SK-N-SH (cell line): ENCODE measurements around the gene IRX5. TPM values are rescaled to one million over a fixed set of nuclear protein-coding genes. Genes with fewer than 3 reads are reported as not detected.

Experiments used
- CTCF ChIA-PET: fragments of 300-600, 350-600 bp; formaldehyde crosslinking; extraction: SDS; loops from one replicate; lab custom pipeline; 2021; lab: Yijun Ruan, JAX
- POLR2A ChIA-PET: fragments of 350-600 bp; sonication (Branson Sonifier 250); formaldehyde crosslinking; extraction: SDS; loops from one replicate; lab custom pipeline; 2020; ENCODE audit warnings: antibody characterized with exemption, inconsistent platforms; lab: Yijun Ruan, JAX
- DNase-seq: peaks from one replicate; pipeline ENCODE4 v3.0.0; 2012
- H2AFZ ChIP-seq: fragments of 200-600 bp; sonication (generic); 2 replicates; pipeline ENCODE4 v1.8.1; 2016; ENCODE audit warnings: antibody characterized with exemption, mild to moderate bottlenecking, low read depth
- H3F3A ChIP-seq: fragments of 200-600 bp; sonication (generic); replicated peaks from 2 replicates; pipeline ENCODE3; 2016; ENCODE audit warnings: antibody characterized with exemption, mild to moderate bottlenecking; ENCODE audit not compliant: insufficient read depth
- H3K27ac ChIP-seq, 2 experiments: fragments of 200-500 bp in 1 of 2; fragments of 200-600 bp in 1 of 2; sonication (Bioruptor generic) in 1 of 2; sonication (generic), shearing (Covaris generic) in 1 of 2; 2 replicates each; pipeline versions ENCODE4 v1.5.1 to v1.6.1; 2014 to 2016; ENCODE audit warnings: low read depth in 2 of 2, inconsistent platforms in 1 of 2, low read length in 1 of 2, mild to moderate bottlenecking in 1 of 2, mixed read lengths in 1 of 2
- H3K27me3 ChIP-seq: fragments of 200-600 bp; sonication (generic), shearing (Covaris generic); 2 replicates; pipeline ENCODE4 v1.6.1; 2016; ENCODE audit warnings: mixed run types; ENCODE audit not compliant: insufficient read depth
- H3K36me3 ChIP-seq, 2 experiments: fragments of 200-500 bp in 1 of 2; fragments of 200-600 bp in 1 of 2; sonication (Bioruptor generic) in 1 of 2; sonication (generic) in 1 of 2; replicated peaks in 1 of 2; 2 replicates each; pipeline versions ENCODE3 to v1.5.1; 2014 to 2016; ENCODE audit warnings: low read length in 1 of 2, mild to moderate bottlenecking in 1 of 2; ENCODE audit not compliant: insufficient read depth in 2 of 2, control insufficient read depth in 1 of 2
- H3K4me1 ChIP-seq, 2 experiments: fragments of 200-500 bp in 1 of 2; fragments of 200-600 bp in 1 of 2; sonication (Bioruptor generic) in 1 of 2; sonication (generic), shearing (Covaris generic) in 1 of 2; 2 replicates each; pipeline versions ENCODE4 v1.5.1 to v1.6.1; 2014 to 2016; ENCODE audit warnings: low read depth in 1 of 2, low read length in 1 of 2, mixed run types in 1 of 2; ENCODE audit not compliant: insufficient read depth in 2 of 2, control insufficient read depth in 1 of 2
- H3K4me2 ChIP-seq: fragments of 200-600 bp; sonication (generic), shearing (Covaris generic); 2 replicates; pipeline ENCODE4 v1.6.1; 2017; ENCODE audit warnings: mixed run types
- H3K4me3 ChIP-seq, 2 experiments: fragments of 200-500 bp in 1 of 2; fragments of 200-600 bp in 1 of 2; sonication (Bioruptor generic) in 1 of 2; sonication (generic), shearing (Covaris generic) in 1 of 2; 2 replicates each; pipeline versions ENCODE4 v1.5.1 to v1.8.1; 2014 to 2016; ENCODE audit warnings: low read depth in 2 of 2, inconsistent platforms in 1 of 2, low read length in 1 of 2, mild to moderate bottlenecking in 1 of 2, mixed read lengths in 1 of 2, moderate library complexity in 1 of 2
- H3K79me2 ChIP-seq: fragments of 200-600 bp; sonication (generic); 2 replicates; pipeline ENCODE4 v1.8.1; 2017; ENCODE audit warnings: mild to moderate bottlenecking; ENCODE audit not compliant: insufficient read depth
- H3K9ac ChIP-seq: fragments of 200-600 bp; sonication (generic); 2 replicates; pipeline ENCODE4 v1.6.1; 2017; ENCODE audit warnings: mixed run types
- H3K9me2 ChIP-seq: fragments of 200-600 bp; sonication (generic); 2 replicates; pipeline ENCODE4 v1.6.1; 2017; ENCODE audit warnings: mixed run types
- H3K9me3 ChIP-seq: fragments of 200-600 bp; sonication (generic); 2 replicates; pipeline ENCODE4 v1.6.1; 2017; ENCODE audit warnings: mixed run types, mild to moderate bottlenecking, moderate library complexity
- H4K20me1 ChIP-seq: fragments of 200-600 bp; sonication (generic); 2 replicates; pipeline ENCODE4 v1.6.1; 2017; ENCODE audit warnings: mild to moderate bottlenecking, mixed run types; ENCODE audit not compliant: insufficient read depth
- CHD2 ChIP-seq: fragments of 150-350 bp; IDR thresholded peaks from 2 replicates; pipeline ENCODE4 v1.6.1; 2018; ENCODE audit warnings: low read length; ENCODE audit not compliant: partially characterized antibody
- FOXJ3 ChIP-seq: sonication (generic); formaldehyde crosslinking; IDR thresholded peaks from 2 replicates; pipeline ENCODE4 v1.5.1; 2020; ENCODE audit warnings: mild to moderate bottlenecking, missing genetic modification reagents
- FOXM1 ChIP-seq: IDR thresholded peaks from 2 replicates; pipeline ENCODE4 v1.4.0; 2012; ENCODE audit warnings: low read depth, mild to moderate bottlenecking
- IRF3 ChIP-seq: fragments of 150-350 bp; IDR thresholded peaks from 2 replicates; pipeline ENCODE4 v1.6.1; 2016; ENCODE audit warnings: mild to moderate bottlenecking, low read depth, low read length
- NRF1 ChIP-seq: IDR thresholded peaks from 2 replicates; pipeline ENCODE4 v1.6.1; 2012; ENCODE audit warnings: low read depth, mild to moderate bottlenecking, low read length
- POLR2AphosphoS5 ChIP-seq: IDR thresholded peaks from 2 replicates; pipeline ENCODE4 v1.6.1; 2012; ENCODE audit warnings: low read depth, low read length
- RAD21 ChIP-seq: IDR thresholded peaks from 2 replicates; pipeline ENCODE4 v1.6.1; 2012; ENCODE audit warnings: mild to moderate bottlenecking, low read length
- REST ChIP-seq: IDR thresholded peaks from 2 replicates; pipeline ENCODE4 v1.6.1; 2012; ENCODE audit warnings: mild to moderate bottlenecking, low read depth, low read length, moderate library complexity
- RFX5 ChIP-seq: IDR thresholded peaks from 2 replicates; pipeline ENCODE4 v1.6.1; 2012; ENCODE audit warnings: mild to moderate bottlenecking, improper control_type of control experiment, low read length
- RXRA ChIP-seq: IDR thresholded peaks from 2 replicates; pipeline ENCODE4 v1.4.0; 2012; ENCODE audit warnings: low read depth, mild to moderate bottlenecking, borderline replicate concordance
- SMC3 ChIP-seq: IDR thresholded peaks from 2 replicates; pipeline ENCODE4 v1.6.1; 2012; ENCODE audit warnings: low read depth, low read length, improper control_type of control experiment
- ZBTB33 ChIP-seq: IDR thresholded peaks from 2 replicates; pipeline ENCODE4 v1.4.0; 2012; ENCODE audit warnings: low read depth, borderline replicate concordance
- WGBS: methylation state at CpG from one replicate; pipeline ENCODE4 v1.1.6; 2017; ENCODE audit warnings: low lambda C conversion rate; 5-methylcytosine and 5-hydroxymethylcytosine counted together
- polyA plus RNA-seq, 3 experiments: library from polyadenylated mRNA; depleted of rRNA; stranded (reverse); fragments of >200 nt; gene quantifications; 2 replicates each; pipeline ENCODE4 v1.2.3, GENCODE V29; 2012
- TF ChIP-seq, protein P1 (sequence below): IDR thresholded peaks from 2 replicates; pipeline ENCODE4; 2012
- TF ChIP-seq, protein P2 (sequence below): fragments of 200-600 bp; sonication (generic); IDR thresholded peaks from 2 replicates; pipeline ENCODE4 v1.6.1; 2017; ENCODE audit warnings: antibody characterized with exemption, mild to moderate bottlenecking, moderate library complexity
- TF ChIP-seq, protein P3 (sequence below): IDR thresholded peaks from 2 replicates; pipeline ENCODE4 v1.4.0; 2012; ENCODE audit warnings: low read depth, borderline replicate concordance

Gene IRX5
- polyA plus RNA-seq, 1 of the 3 experiments (the other 2 are of a cell fraction), result 1.4 TPM

DNA sequence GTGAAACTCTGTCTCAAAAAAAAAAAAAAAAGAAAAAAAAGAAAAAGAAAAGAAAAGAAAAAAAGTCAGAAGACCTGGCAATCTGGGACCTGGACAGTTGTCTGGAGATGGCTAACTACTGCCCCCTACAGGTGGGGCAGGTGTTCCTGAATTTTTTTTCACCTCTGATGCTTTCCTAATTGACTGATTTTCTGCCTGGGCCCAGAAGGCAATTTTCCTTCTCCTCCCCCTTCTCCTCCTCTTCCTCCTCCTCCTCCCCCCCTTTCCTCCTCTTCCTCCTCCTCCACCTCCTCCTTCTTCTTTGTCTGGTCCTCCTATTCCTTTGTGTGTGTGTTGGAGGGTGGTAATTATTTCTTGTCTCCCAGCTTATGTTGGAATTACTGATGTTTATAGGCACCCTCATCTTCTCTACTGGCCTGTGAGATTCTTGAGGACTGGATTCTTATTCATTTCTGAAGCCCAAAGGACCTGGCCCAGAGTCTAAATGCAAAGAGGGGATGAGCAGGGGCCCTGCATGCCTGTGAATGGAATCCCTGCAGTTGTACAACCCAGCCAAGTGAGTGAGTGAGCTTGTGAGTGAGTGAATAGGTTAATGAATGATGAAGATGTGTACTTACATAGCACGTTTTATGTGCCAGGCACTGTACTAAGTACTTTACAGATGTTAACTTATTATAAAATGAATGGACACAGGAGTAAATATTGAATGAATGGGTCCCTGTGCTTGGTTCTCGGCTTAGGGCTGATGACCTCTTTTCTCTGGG is 26.9 kb downstream of the IRX5 start:
- Histone ChIP-seq H3K36me3 (no peaks in the 10 kb centered on the region), H3F3A (no peaks in the 10 kb centered on the region), H4K20me1 (no peaks in the 10 kb centered on the region), H2AFZ (no peak overlapping the region), H3K4me2 (no peak overlapping the region), H3K9me2 (no peaks in the 10 kb centered on the region), H3K79me2 (no peaks in the 10 kb centered on the region), H3K9ac (no peak overlapping the region), H3K9me3 (no peaks in the 10 kb centered on the region), H3K27ac (no peak overlapping the region), H3K4me1 (no peaks in the 10 kb centered on the region), H3K27me3 (no peaks in the 10 kb centered on the region), H3K4me3 (no peak overlapping the region)
- no peak for TF ChIP-seq RXRA
- TF ChIP-seq, protein P1, sequence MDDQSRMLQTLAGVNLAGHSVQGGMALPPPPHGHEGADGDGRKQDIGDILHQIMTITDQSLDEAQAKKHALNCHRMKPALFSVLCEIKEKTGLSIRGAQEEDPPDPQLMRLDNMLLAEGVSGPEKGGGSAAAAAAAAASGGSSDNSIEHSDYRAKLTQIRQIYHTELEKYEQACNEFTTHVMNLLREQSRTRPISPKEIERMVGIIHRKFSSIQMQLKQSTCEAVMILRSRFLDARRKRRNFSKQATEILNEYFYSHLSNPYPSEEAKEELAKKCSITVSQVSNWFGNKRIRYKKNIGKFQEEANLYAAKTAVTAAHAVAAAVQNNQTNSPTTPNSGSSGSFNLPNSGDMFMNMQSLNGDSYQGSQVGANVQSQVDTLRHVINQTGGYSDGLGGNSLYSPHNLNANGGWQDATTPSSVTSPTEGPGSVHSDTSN, result no peak
- TF ChIP-seq RAD21, result peak; percentile 55
- no peak for TF ChIP-seq CHD2
- TF ChIP-seq, protein P2, sequence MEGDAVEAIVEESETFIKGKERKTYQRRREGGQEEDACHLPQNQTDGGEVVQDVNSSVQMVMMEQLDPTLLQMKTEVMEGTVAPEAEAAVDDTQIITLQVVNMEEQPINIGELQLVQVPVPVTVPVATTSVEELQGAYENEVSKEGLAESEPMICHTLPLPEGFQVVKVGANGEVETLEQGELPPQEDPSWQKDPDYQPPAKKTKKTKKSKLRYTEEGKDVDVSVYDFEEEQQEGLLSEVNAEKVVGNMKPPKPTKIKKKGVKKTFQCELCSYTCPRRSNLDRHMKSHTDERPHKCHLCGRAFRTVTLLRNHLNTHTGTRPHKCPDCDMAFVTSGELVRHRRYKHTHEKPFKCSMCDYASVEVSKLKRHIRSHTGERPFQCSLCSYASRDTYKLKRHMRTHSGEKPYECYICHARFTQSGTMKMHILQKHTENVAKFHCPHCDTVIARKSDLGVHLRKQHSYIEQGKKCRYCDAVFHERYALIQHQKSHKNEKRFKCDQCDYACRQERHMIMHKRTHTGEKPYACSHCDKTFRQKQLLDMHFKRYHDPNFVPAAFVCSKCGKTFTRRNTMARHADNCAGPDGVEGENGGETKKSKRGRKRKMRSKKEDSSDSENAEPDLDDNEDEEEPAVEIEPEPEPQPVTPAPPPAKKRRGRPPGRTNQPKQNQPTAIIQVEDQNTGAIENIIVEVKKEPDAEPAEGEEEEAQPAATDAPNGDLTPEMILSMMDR, result peak; percentile 57
- peak; percentile 25; the same call in 1 of the 2 replicates for TF ChIP-seq SMC3
- POLR2A ChIA-PET, result no interaction called here
- WGBS, result 63% methylated on average over 2 of the region's 2 CpGs
- no peak for DNase-seq
- CTCF ChIA-PET, result interaction anchor here (1.0 kb wide), 1 partner anchor 419 kb away, joined by 3 read pairs; no protein-coding TSS in a partner anchor

GRCh38 chr16:54962045-54962444 is 31.4 kb downstream of the IRX5 start:
- no peak overlapping the region for H3K4me3 ChIP-seq
- ChIA-PET CTCF (interaction anchor here (0.7 kb wide), 1 partner anchor 72 kb away, joined by 3 read pairs; no protein-coding TSS in a partner anchor), POLR2A (no interaction called here)
- no peak overlapping the region for H3K4me2 ChIP-seq
- no peaks in the 10 kb centered on the region for H3K79me2 ChIP-seq
- no peaks in the 10 kb centered on the region for H3K9me3 ChIP-seq
- H3F3A ChIP-seq, result no peaks in the 10 kb centered on the region
- no peak for DNase-seq
- no peaks in the 10 kb centered on the region for H3K4me1 ChIP-seq
- no peaks in the 10 kb centered on the region for H4K20me1 ChIP-seq
- no peak overlapping the region for H2AFZ ChIP-seq
- no peak overlapping the region for H3K9ac ChIP-seq
- no peak overlapping the region for H3K27ac ChIP-seq
- 33% methylated on average over 2 of the region's 2 CpGs for WGBS
- no peaks in the 10 kb centered on the region for H3K36me3 ChIP-seq
- H3K9me2 ChIP-seq, result no peaks in the 10 kb centered on the region
- no peaks in the 10 kb centered on the region for H3K27me3 ChIP-seq
- TF ChIP-seq IRF3 (no peak), RFX5 (no peak), RAD21 (no peak), SMC3 (no peak), POLR2AphosphoS5 (no peak), FOXM1 (no peak), ZBTB33 (no peak), FOXJ3 (CRISPR knock-in tag) (no peak), NRF1 (no peak), REST (no peak)
- TF ChIP-seq, protein P3, sequence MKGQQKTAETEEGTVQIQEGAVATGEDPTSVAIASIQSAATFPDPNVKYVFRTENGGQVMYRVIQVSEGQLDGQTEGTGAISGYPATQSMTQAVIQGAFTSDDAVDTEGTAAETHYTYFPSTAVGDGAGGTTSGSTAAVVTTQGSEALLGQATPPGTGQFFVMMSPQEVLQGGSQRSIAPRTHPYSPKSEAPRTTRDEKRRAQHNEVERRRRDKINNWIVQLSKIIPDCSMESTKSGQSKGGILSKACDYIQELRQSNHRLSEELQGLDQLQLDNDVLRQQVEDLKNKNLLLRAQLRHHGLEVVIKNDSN, result no peak
